Urinary bladder (tissue), 4 donors: ENCODE results near the gene CLDN18. TPM values are rescaled to one million over a fixed set of nuclear protein-coding genes. Genes with fewer than 3 reads are reported as not detected.

Experiments
- DNase-seq: peaks from one replicate; pipeline ENCODE4 v3.0.0-alpha.2; 2015; ENCODE audit errors: extremely low spot score
- H3K27ac ChIP-seq: one replicate; pipeline ENCODE4 v1.5.1; 2013; ENCODE audit warnings: low read depth, mild to moderate bottlenecking, moderate library complexity
- H3K36me3 ChIP-seq: one replicate; pipeline ENCODE4 v1.6.1; 2013; ENCODE audit warnings: mild to moderate bottlenecking, moderate library complexity; ENCODE audit not compliant: insufficient read depth
- H3K4me1 ChIP-seq: one replicate; pipeline ENCODE4 v1.6.1; 2013; ENCODE audit warnings: mild to moderate bottlenecking, moderate library complexity; ENCODE audit not compliant: insufficient read depth
- H3K4me3 ChIP-seq: one replicate; pipeline ENCODE4 v1.5.1; 2013; ENCODE audit warnings: low read depth, low read length
- WGBS: extraction: QIAGEN DNeasy Blood & Tissue Kit; methylation state at CpG from one replicate; pipeline ENCODE4 v1.1.7; 2013; 5-methylcytosine and 5-hydroxymethylcytosine counted together
- polyA plus RNA-seq: library from polyadenylated mRNA; stranded (reverse); fragments of 200-250 nt; gene quantifications from one replicate; pipeline ENCODE4 v1.2.3, GENCODE V29; 2013
- total RNA-seq: library from RNA; depleted of rRNA; stranded (reverse); fragments of >200 nt; gene quantifications from one replicate; pipeline ENCODE4 v1.2.3, GENCODE V29; 2014
- donor health status: healthy with polysubstance abuse.
- donor health status: healthy.

The CLDN18 gene
- total RNA-seq (not detected), polyA plus RNA-seq (not detected)

GRCh38 chr3:138009476-138010272, at the start of gene CLDN18:
Gene CLDN18, plus strand, starts transcription at chr3:138010165. Its CDS starts 61 bp downstream, at chr3:138010226.
- 87% methylated on average over 30 of the region's 30 CpGs for WGBS
- Histone ChIP-seq H3K4me3 (no peak within 1 kb of the TSS), H3K27ac (no peak within 1 kb of the TSS), H3K4me1 (no peaks in the 10 kb centered on the region), H3K36me3 (no peaks in the 10 kb centered on the region)
- DNase-seq: no peak

GRCh38 chr3:137962251-137962650, 47.7 kb upstream of the CLDN18 start:
- Histone ChIP-seq H3K4me3 (no peak overlapping the region), H3K27ac (no peak overlapping the region), H3K4me1 (no peaks in the 10 kb centered on the region), H3K36me3 (no peaks in the 10 kb centered on the region)
- no peak for DNase-seq
- WGBS: 91% methylated on average over 7 of the region's 7 CpGs

GRCh38 chr3:137963463-137963862, 46.5 kb upstream of the CLDN18 start:
- H3K27ac ChIP-seq: no peak overlapping the region

GRCh38 chr3:137970914-137971831, 38.8 kb upstream of the CLDN18 start:
- Histone ChIP-seq H3K36me3 (no peaks in the 10 kb centered on the region), H3K4me1 (no peaks in the 10 kb centered on the region), H3K4me3 (no peak overlapping the region), H3K27ac (no peak overlapping the region)
- WGBS: 18% methylated on average over 18 of the region's 18 CpGs
- DNase-seq: peak; percentile 8

More at GRCh38 chr3:137963463-137963862, 46.5 kb upstream of the CLDN18 start:
- Histone ChIP-seq H3K4me1 (no peaks in the 10 kb centered on the region), H3K36me3 (no peaks in the 10 kb centered on the region), H3K4me3 (no peak overlapping the region)
- DNase-seq: no peak
- 67% methylated on average over 4 of the region's 4 CpGs for WGBS

GRCh38 chr3:137972396-137972795, 37.6 kb upstream of the CLDN18 start:
- H3K36me3 ChIP-seq: no peaks in the 10 kb centered on the region
- WGBS: 85% methylated on average over 1 of the region's 1 CpG
- no peak for DNase-seq

GRCh38 chr3:137978328-137978727, 31.6 kb upstream of the CLDN18 start:
- H3K36me3 ChIP-seq: no peaks in the 10 kb centered on the region
- WGBS: 97% methylated on average over 1 of the region's 1 CpG
- no peak overlapping the region for H3K4me3 ChIP-seq
- no peaks in the 10 kb centered on the region for H3K4me1 ChIP-seq
- H3K27ac ChIP-seq: no peak overlapping the region
- DNase-seq: no peak

More at GRCh38 chr3:137972396-137972795, 37.6 kb upstream of the CLDN18 start:
- Histone ChIP-seq H3K27ac (no peak overlapping the region), H3K4me3 (no peak overlapping the region), H3K4me1 (no peaks in the 10 kb centered on the region)

GRCh38 chr3:137987723-137988122, 22.2 kb upstream of the CLDN18 start:
- H3K4me1 ChIP-seq: no peaks in the 10 kb centered on the region
- 38% methylated on average over 1 of the region's 1 CpG for WGBS
- DNase-seq: no peak

GRCh38 chr3:137988152-137988551, 21.8 kb upstream of the CLDN18 start:
- WGBS: 56% methylated on average over 4 of the region's 4 CpGs
- DNase-seq: no peak
- no peak overlapping the region for H3K27ac ChIP-seq
- no peak overlapping the region for H3K4me3 ChIP-seq
- H3K36me3 ChIP-seq: no peaks in the 10 kb centered on the region
- no peaks in the 10 kb centered on the region for H3K4me1 ChIP-seq

More at GRCh38 chr3:137987723-137988122, 22.2 kb upstream of the CLDN18 start:
- no peaks in the 10 kb centered on the region for H3K36me3 ChIP-seq
- no peak overlapping the region for H3K27ac ChIP-seq
- H3K4me3 ChIP-seq: no peak overlapping the region

- 67% methylated on average over 3 of the region's 3 CpGs for WGBS
- DNase-seq: no peak
- Histone ChIP-seq H3K4me1 (no peaks in the 10 kb centered on the region), H3K4me3 (no peak overlapping the region), H3K27ac (no peak overlapping the region), H3K36me3 (no peaks in the 10 kb centered on the region)
These were observed 21.0 kb upstream of the CLDN18 start for GRCh38 chr3:137988982-137989381.

GRCh38 chr3:137990427-137990826, 19.5 kb upstream of the CLDN18 start:
- H3K36me3 ChIP-seq: no peaks in the 10 kb centered on the region
- no peak overlapping the region for H3K27ac ChIP-seq
- H3K4me3 ChIP-seq: no peak overlapping the region
- no peak for DNase-seq
- H3K4me1 ChIP-seq: no peaks in the 10 kb centered on the region
- WGBS: 80% methylated on average over 2 of the region's 2 CpGs

- no peak for DNase-seq
- WGBS: 69% methylated on average over 4 of the region's 4 CpGs
- H3K4me3 ChIP-seq: no peak overlapping the region
- H3K4me1 ChIP-seq: no peaks in the 10 kb centered on the region
- no peaks in the 10 kb centered on the region for H3K36me3 ChIP-seq
- no peak overlapping the region for H3K27ac ChIP-seq
These were observed 17.4 kb upstream of the CLDN18 start for GRCh38 chr3:137992592-137992991.

GRCh38 chr3:137998121-137999042, 11.6 kb upstream of the CLDN18 start:
- H3K27ac ChIP-seq: no peak overlapping the region
- H3K4me1 ChIP-seq: no peaks in the 10 kb centered on the region
- no peak overlapping the region for H3K4me3 ChIP-seq
- H3K36me3 ChIP-seq: no peaks in the 10 kb centered on the region
- WGBS: 92% methylated on average over 18 of the region's 18 CpGs
- no peak for DNase-seq

GRCh38 chr3:138003069-138003468, 6.9 kb upstream of the CLDN18 start:
- Histone ChIP-seq H3K4me3 (no peak overlapping the region), H3K27ac (no peak overlapping the region), H3K4me1 (no peaks in the 10 kb centered on the region), H3K36me3 (no peaks in the 10 kb centered on the region)
- DNase-seq: no peak
- 57% methylated on average over 2 of the region's 2 CpGs for WGBS
